Activated T-helper 9 cell treated with anti-CD3 and anti-CD28 coated beads, Interleukin-2, amount 50 U/mL, for 16 hours (primary cell): ENCODE data around the gene RGS6.

Experiments used
- DNase-seq: peaks from one replicate; pipeline ENCODE4 v3.0.0-alpha.2; 2020; ENCODE audit warnings: low read depth

Gene RGS6

DNA sequence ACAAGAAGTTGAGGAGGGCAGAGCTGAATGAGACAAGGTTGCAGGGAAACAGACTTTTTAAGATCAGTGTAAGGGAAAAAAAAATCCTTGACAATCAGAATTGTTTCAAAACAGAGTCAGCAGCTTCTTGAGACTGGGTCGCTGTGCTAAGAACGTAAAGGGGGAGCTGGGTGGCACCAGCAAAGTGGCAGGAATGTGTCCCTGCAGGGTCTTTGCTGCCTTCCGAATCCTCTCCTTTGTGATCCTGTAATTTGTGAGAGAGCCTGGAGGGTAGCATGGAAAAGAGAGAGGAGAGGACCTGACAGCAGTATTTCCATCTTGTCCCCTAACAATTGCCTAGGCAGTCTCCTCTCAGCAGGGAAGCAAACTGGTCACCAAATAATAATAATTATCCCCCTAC lies 472.8 kb downstream of the RGS6 start:
- no peak for DNase-seq

DNA sequence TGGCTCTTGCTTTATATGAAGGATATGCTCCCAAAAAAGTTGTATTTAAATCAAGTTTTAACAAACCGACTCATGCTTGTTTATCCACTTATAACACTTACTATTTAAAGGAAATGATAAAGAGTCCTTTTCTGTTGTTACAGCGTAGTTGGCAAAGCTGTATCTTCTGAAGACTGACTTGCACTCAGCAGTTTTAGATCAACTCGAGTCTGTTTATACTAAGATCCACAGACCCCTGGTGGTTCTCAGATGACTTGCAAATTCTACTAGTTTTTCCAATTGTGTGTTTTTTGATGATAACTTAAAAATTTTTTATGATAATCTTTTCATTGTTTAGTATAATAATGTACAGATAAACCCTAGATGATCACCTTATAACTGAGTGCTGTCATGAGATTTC lies 475.8 kb downstream of the RGS6 start:
- no peak for DNase-seq

DNA sequence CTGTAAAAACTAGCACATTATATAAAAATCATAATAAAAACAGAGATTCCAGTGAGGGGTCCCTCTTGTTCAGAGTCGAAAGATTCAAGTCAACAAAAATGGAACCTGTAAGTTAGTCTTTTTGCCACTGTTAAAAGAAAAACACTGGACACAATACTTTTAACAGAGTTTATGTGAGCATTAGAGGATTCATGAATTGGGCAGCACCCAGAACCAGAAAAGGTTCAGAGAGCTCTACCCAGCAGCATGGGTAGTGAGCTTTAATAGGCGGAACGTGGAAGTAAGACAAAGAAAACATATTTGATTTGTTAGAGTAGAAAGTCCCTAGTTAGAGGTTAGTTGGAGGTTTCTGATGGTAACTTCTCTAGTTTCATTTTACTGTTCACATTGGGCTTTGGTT lies 476.8 kb downstream of the RGS6 start:
- DNase-seq = no peak

DNA sequence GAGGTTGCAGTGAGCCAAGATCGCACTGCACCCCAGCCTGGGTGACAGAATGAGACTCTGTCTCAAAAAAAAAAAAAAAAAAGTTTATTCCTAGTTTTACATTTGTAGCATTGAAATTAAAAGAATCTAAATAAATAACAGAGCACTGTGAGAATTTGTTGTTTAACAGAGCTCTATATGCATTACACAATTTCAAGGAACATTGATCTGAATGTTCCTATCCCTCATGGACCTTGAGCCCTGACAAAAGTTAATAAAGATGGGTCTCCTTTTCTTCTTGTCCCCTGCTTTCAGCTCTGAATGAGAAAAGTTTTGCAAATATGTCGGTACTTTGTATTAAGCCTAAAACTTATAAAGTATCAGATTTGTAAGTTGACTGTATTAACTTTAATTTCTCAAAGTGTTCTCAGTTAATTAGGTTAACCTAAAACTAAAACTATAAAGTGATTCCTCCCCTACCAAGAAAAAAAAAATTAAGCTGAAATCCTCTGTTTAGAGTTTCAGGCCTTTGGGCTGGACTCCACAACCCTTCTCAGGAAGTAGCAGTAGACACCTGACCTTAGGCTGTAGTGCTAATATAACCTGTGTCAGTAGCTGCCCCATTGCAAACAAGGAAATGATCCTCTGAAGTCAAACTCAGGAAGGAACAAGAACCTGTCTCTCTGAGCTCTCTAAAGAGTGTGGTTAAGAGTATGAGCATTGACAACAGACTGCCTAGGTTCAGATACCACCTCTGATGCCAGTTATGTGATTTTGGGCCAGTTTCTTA lies 484.0 kb downstream of the RGS6 start:
- no peak for DNase-seq

DNA sequence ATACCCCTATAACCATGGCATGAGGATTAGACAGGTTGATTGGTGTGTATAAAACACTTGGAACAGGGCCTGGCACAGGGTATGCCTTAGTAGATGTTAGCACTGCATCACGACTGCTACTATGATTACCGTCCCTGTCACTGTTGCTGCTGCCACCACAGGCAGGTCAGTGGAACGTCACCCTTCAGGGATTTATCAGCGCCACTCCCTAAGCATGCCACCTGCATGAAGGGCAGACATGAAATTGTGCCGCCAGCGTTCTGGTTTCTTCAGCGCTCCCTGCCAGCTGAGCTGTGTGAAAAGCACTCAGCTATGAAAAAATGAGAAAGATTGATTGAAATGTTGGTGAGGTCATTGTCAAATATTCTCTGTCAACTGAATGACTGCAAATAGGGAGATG lies 484.7 kb downstream of the RGS6 start:
- DNase-seq = no peak

DNA sequence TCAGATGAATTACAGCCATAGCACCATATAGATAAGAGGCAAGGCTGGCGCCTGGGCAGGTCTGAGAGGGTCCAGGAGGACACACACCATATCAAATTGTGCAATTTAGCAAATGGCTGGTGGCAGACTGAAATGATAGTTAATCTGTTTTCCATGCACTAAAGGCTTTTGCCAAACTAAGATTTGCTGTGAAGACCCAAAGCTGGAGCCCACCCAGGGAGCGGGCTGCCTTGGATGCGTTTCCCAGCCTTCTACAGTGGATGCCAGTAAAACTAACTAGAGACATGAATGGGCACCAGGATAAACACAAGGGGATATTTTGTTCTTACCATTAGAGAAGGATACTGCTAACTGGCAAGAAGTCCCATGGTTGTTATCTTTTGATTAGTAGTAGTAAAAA lies 486.6 kb downstream of the RGS6 start:
- no peak for DNase-seq

DNA sequence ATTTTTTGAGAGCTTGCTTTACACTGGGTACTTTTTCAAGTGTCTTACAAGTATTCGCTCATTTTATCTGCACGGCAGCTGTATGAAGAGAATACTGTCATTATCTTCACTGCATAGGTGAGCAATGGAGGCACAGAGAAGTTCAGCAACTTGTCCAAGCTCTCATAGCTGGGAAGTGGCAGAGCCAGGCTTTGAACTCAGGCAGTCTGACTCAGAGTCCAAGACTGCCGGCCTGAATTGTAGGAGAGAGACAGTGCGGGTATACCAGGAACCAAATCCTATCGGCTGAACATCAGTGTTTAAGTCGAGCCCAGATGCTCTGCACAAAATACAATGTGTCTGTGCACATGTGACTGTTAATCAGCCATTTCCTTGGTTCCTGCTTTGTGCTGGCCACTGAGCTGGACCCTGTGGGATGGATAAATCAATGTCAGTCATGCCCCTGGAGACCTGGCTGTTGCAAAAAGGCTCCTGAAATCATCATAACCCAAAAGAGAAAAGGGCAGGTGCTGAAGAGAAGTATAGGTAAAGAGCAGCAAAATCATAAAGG lies 487.1 kb downstream of the RGS6 start:
- DNase-seq = no peak

DNA sequence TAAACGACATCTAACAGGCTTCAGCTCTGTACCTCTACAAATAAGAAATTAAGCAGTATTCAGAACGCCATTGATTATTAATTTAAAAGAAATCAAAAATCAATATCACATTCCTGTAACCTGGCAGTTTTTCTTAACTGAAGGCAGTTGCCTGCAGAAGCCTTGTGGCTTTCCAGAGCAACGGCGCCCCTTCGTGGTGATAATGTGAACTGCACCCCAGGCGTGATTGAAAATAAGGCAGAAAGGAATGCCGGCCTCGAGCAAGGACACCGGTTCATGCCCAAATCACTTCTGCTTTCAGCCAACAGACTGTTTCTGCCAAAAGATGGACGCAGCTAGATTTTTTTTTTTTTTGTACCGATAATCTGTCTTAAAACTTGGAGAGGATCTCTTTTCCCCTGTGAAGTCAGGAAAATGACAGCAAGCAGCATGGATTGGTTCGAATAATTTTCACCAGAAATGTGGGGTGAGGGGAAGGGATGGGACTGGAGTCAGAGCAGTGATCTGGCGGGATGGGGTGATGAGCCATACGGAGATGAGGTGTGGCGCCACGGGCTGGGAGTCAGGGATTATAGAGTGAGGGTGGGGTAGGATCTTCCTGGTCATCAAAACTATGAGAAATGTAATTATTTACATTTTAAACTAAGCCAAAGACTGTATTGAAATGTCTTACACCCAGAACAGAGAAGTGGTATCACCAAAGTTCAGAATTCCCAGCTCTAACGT lies 488.7 kb downstream of the RGS6 start:
- peak; percentile 52 for DNase-seq

DNA sequence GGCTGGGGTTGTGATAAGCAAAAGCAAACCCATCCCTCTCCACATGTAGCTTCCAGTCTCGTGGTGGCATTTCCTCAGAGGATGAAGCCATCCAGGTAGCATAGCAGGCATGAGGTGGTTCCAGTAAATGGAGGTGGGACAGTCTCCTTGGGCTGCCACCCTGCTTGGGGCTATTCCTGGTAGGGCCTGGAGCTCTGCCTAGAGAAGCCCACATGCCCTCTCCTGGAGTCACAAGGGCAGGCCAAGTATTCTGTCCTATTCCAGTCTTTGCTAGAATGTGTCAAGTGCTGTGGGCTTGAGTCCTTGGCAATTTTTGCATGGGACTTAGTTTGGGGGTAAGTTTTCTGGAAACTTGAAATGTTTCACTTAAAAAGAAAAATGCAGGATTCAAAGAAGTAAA lies 491.7 kb downstream of the RGS6 start:
- DNase-seq = no peak

DNA sequence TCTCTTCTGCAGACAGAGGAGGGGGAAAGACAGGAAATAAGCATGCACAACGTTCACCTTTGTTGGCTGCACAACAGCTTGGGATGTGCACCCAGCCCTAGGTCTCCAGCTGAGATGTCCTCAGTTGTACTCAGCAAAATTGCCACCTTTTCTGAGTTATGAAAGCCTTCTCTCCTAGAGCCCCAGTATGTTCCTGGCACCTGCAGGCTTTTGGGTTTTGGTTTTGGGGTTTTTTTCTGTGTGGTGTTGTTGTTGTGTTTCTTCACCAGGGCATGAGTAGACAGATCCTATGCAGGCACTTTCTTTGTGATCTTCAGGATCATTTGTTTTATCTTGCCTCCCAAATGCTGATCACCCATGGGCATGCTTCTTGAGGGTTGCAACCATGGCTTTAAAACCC lies 498.2 kb downstream of the RGS6 start:
- no peak for DNase-seq

DNA sequence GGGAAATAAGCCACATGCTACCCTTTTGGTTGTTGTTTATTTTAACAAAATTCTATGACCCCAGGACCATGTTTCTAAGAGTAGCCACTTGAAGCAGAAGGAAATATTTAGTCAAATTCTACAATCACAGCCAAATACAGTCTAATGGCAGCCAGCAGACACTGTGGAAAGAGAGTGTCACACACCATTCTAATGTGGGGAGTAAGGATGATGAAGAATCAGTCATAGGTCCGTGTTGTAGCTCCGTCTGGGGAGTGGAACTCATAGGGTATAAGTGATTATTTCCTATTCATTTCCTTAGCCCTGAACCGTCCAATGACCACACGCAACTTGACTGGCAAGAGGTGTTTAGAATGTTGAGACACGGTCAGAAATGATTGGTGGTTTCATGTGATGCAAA lies 500.5 kb downstream of the RGS6 start:
- DNase-seq = no peak

DNA sequence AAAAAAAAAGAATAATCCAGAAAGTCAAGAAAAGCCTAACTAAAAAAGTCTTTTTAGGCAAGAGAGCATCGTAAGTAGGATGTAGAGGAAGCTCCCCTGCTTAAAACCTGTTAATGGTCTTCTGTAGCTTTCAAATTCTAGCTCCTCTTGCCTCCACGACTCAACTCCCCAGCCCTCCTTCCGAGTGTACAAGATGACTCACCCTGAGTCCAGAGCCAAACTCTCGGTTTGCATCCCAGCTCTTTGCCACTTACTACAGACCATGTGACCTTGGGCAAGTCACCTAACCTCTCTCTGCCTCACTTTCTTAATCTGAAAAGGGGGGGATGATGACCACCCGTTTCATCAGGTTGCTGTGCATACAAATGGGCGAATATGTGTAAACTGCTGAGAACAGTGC lies 501.3 kb downstream of the RGS6 start:
- no peak for DNase-seq

DNA sequence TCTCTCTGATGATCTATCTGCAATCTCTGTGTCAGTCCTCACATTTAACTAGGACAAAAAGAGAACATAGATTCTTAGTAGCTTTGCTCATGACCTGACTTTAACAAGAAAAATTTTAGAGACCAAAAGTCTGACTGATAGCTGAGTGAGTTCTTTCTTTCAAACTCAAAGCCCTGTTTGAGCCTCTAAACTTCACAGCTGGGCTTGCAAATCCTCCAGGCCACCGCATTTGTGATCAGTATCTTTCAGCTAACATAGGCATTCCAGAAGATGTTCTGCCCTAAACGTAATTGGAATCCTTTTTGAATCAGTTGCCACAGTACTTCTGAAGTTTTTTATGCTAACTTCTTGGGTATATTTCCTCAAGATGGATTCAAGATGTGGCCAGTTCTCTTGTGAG lies 502.6 kb downstream of the RGS6 start:
- no peak for DNase-seq

DNA sequence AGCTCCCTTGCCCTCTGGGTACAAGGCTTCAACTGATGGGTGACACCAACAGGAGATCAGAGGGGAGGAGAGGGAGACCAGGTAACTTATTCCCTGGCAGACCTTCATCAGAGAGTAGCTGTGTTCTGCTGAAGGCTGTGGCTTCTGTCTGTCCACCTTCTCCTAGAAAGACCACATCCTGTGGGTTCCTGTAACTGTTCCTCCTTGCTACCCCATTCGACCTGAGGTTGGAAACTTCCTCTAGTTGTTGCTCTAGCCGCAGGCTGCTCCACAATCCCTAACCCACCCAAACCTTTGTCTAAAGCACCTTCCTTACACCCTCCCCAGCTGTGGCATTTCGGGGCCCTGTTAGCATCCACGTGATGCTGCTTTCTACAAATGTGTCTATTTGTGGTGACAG lies 507.5 kb downstream of the RGS6 start:
- no peak for DNase-seq

DNA sequence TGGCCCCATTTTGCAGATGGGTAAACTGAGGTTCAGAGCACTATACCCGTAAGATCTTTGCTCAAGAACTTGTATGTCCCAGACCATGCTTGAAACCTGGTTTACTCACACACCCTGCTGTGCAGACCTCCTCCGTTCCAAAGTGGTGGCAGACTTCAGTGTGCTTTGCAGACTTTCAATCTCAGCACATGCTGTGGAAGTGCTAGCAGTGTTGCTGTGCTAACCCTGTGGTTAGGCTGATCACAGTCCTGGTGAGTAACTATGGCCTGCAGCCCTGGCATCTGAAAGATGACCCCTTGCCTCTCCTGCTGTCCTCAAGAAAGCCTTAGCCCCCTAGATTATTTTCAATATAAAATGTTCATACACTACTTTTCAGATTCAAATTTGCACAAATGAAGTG lies 511.0 kb downstream of the RGS6 start:
- no peak for DNase-seq

DNA sequence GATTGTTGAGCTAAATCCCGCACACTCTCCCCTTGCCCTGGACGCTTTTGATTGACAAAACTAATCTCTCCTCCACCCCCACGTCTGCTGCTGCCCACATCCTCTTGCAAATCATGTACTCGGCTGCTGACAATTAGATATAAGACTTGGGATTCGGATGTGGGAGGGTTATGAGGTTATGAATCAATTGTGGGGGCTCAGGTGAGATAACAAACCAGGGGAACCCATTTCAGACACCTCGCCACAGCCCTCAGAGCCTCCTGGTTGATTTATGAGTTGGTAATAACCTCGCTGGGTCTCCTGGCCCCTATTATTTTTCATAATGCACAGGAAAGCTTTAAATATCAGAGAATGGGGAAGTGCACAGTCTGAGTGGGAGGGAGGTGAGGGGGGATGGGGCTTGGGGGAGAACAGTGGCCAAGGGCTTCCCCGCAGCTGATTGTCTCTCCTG lies 511.8 kb downstream of the RGS6 start:
- DNase-seq = no peak

DNA sequence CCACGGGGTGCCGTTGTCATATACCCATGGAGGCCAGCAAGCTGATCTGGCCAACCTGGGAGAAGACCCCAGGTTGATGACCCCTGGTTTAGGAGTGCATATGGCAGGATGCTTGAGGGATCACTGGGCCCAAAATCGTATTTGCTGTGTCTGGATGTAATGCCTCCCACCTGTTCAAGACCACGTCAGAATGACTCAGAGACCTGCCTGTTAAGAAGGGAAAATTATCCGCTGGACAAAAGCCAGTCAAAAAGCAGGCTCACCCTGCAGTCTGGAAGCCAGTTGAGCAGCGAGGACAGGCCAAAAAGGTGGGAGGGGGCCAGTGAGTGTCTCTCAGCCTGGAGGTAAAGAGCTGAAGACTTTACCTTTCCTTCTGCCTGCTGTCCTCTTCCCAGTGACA lies 512.5 kb downstream of the RGS6 start:
- no peak for DNase-seq

DNA sequence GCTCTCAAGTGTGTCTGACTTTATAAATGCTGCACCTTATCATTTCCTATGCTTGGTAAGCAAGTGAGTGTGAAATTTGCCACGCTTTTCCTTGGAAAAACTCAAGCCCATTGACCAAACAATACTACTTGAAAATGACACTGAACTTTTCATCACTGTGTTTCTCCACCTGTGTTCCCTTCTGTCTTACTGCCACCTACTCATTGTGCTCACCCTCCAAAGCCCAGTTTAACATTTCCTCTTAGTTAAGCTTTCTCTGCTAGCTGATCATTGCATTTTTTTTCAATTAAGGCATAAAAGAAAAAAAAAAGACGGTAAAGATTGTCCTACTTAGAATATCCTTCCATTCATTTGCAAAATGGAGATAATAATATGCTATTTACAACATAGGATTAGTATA lies 516.0 kb downstream of the RGS6 start:
- no peak for DNase-seq

DNA sequence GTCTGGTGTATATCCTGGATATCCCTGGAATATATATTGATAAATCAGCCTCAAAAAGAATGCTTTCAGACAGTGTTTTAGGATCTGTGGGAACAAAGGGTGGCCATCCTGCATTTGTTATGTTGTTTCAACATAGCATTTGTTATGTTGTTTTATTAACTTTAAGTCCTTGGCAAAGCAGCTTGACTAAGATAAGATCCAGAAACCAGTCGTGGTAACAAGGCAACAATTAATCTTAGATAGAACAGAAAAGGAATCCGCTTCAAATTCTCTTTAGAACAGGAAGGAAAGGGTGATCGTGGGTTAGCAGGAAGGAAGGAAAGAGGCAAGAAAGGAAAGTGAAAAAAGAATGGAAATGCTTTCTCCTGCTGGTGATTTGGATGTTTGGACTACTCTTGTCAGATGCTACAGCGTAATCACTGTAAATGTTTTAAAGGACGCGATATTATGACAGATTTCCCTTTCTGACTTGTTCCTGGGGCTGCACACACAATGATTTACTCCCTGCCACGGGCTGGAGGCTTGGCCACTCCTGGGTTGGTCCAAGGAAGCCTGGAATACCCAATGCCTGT lies 518.3 kb downstream of the RGS6 start:
- DNase-seq = no peak

DNA sequence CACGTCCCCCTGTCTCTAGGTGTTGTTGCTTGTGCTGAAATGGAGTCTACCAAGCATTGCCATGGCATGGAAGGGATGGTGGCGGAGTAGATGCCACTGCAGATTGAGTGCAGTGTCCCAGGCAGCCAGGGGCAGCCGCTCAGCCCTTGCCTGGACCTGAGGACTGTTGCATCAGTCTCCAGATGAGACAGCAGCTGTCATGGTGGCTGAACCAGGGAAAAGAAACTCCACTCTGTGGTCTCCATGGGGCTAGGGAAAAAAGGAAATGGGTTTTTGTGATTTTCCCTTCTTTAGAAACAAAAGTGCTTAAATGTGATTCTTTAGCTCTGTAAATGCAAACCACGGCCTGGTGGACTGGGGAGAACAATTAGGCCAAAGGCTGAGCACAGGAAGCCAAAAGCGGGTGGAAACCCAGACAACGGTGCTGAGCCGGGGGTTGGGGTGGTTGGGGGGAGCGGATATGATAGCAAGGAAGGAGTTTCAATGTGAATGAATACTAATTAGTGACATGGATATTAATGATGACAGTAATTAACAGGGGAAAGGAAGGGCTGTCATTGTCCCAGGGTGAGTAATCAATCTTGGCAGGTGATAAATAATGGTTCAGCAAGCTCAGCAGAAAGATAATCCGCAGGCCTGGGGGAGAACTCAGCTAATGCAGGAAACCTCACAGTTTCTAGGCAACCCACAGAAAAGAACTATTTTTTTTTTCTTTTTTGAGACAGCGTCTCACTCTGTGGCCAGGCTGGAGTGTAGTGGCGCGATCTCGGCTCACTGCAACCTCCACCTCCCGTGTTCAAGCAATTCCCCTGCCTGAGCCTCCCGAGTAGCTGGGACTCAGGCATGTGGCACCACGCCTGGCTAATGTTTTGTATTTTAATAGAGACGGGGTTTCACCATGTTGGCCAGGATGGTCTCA lies 519.1 kb downstream of the RGS6 start:
- no peak for DNase-seq

DNA sequence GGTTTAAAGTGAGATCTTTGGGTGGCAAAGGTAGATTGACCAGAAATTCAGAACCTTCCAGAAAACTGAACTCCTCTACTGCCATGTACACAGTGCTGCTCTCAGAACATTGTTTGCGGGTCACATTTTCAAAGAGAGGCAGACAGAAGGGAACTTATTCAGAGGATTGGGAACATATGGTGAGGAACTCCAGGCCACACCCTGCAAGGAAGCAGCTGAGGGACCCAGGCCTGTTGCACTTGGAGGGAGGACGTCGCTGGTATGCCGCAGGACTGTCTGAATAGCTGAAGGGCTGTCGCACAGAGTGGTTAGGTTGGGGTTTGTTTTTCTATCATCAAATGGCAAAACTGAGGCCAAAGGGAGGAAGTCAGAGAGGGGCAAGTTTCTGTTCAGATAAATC lies 520.5 kb downstream of the RGS6 start:
- DNase-seq = no peak
